Effector memory CD8-positive, alpha-beta T cell (primary cell): Measurements from ENCODE around the gene CAT.

Experiments
- ATAC-seq: fragments of 150-1000 bp; cut with Tn5 transposase; replicated peaks from 2 replicates; pipeline ENCODE4 v1.10.0; 2021; ENCODE audit warnings: mild to moderate bottlenecking, moderate library complexity
- DNase-seq, 3 experiments: peaks; one replicate each; pipeline ENCODE4 v3.0.0; 2021
- H3K27ac Mint-ChIP-seq, 2 donors: one replicate each; pipeline ENCODE4 v1.8.0; 2022; ENCODE audit warnings: mild to moderate bottlenecking in 2 of 2, mixed read lengths in 2 of 2, moderate library complexity in 2 of 2
- H3K27me3 Mint-ChIP-seq, 2 donors: one replicate each; pipeline ENCODE4 v1.8.0; 2022; ENCODE audit warnings: mixed read lengths in 2 of 2
- H3K36me3 Mint-ChIP-seq: one replicate; pipeline ENCODE4 v1.8.0; 2022; ENCODE audit warnings: mild to moderate bottlenecking, moderate library complexity, mixed read lengths; ENCODE audit not compliant: insufficient read depth
- H3K4me1 Mint-ChIP-seq, 2 donors: one replicate each; pipeline ENCODE4 v1.8.0; 2022; ENCODE audit warnings: low read depth in 2 of 2, mixed read lengths in 2 of 2
- H3K4me3 Mint-ChIP-seq, 2 donors: one replicate each; pipeline ENCODE4 v1.8.0; 2022; ENCODE audit warnings: mild to moderate bottlenecking in 2 of 2, mixed read lengths in 2 of 2, moderate library complexity in 2 of 2
- H3K9me3 Mint-ChIP-seq, 2 donors: one replicate each; pipeline ENCODE4 v1.8.0; 2022; ENCODE audit warnings: mixed read lengths in 2 of 2

Gene CAT

GRCh38 chr11:34432822-34433221, 5.9 kb upstream of the CAT start:
- Mint-ChIP-seq H3K4me1 (no peaks in the 10 kb centered on the region), H3K27me3 (peaks cover 7 to 21% of the 10 kb centered on the region in 2 donors), H3K27ac (no peak overlapping the region), H3K9me3 (no peaks in the 10 kb centered on the region), H3K4me3 (no peak overlapping the region), H3K36me3 (no peaks in the 10 kb centered on the region)
- ATAC-seq (no peak), DNase-seq (no peak)

- H3K4me3 Mint-ChIP-seq, result no peak overlapping the region
- DNase-seq (no peak), ATAC-seq (no peak)
- H3K27ac Mint-ChIP-seq, result no peak overlapping the region
- peaks cover 7 to 21% of the 10 kb centered on the region in 2 donors for H3K27me3 Mint-ChIP-seq
- H3K4me1 Mint-ChIP-seq, result peaks cover 0 to 3% of the 10 kb centered on the region in 2 donors
- H3K36me3 Mint-ChIP-seq, result peaks cover 5% of the 10 kb centered on the region
- H3K9me3 Mint-ChIP-seq, result no peaks in the 10 kb centered on the region
Measured at GRCh38 chr11:34433899-34434298, 4.8 kb upstream of the CAT start.

- H3K27me3 Mint-ChIP-seq, result peaks cover 0 to 9% of the 10 kb centered on the region in 2 donors
- ATAC-seq (no peak), DNase-seq (no peak)
- peaks cover 16 to 20% of the 10 kb centered on the region in 2 donors for H3K4me1 Mint-ChIP-seq
- peak overlapping the region in 1 of 2 donors; percentile 96 for H3K27ac Mint-ChIP-seq
- H3K4me3 Mint-ChIP-seq, result peak overlapping the region in 1 of 2 donors; percentile 97
- H3K9me3 Mint-ChIP-seq, result no peaks in the 10 kb centered on the region
- H3K36me3 Mint-ChIP-seq, result peaks cover 8% of the 10 kb centered on the region
Measured at GRCh38 chr11:34437224-34438125, 1.3 kb upstream of the CAT start.

GRCh38 chr11:34439610-34440198, 970 bp downstream of the CAT start:
- DNase-seq, result no peak
- peak overlapping the region; percentile 97 to 98 for H3K4me3 Mint-ChIP-seq
- ATAC-seq, result no peak
- H3K27ac Mint-ChIP-seq, result peak overlapping the region; percentile 95 to 96
- no peaks in the 10 kb centered on the region for H3K9me3 Mint-ChIP-seq
- H3K4me1 Mint-ChIP-seq, result peaks cover 30 to 38% of the 10 kb centered on the region in 2 donors
- no peaks in the 10 kb centered on the region for H3K27me3 Mint-ChIP-seq
- H3K36me3 Mint-ChIP-seq, result peaks cover 8% of the 10 kb centered on the region

GRCh38 chr11:34441814-34442213, 3.1 kb downstream of the CAT start:
- no peak for ATAC-seq
- H3K27ac Mint-ChIP-seq, result no peak overlapping the region
- H3K4me1 Mint-ChIP-seq, result peaks cover 30 to 50% of the 10 kb centered on the region in 2 donors
- no peak for DNase-seq
- peaks cover 8% of the 10 kb centered on the region for H3K36me3 Mint-ChIP-seq
- H3K27me3 Mint-ChIP-seq, result no peaks in the 10 kb centered on the region
- H3K9me3 Mint-ChIP-seq, result no peaks in the 10 kb centered on the region
- no peak overlapping the region for H3K4me3 Mint-ChIP-seq

GRCh38 chr11:34443136-34443535, 4.4 kb downstream of the CAT start:
- H3K36me3 Mint-ChIP-seq, result peaks cover 8% of the 10 kb centered on the region
- no peaks in the 10 kb centered on the region for H3K27me3 Mint-ChIP-seq
- no peak for ATAC-seq
- peaks cover 36 to 61% of the 10 kb centered on the region in 2 donors for H3K4me1 Mint-ChIP-seq
- DNase-seq, result no peak
- no peaks in the 10 kb centered on the region for H3K9me3 Mint-ChIP-seq
- no peak overlapping the region for H3K4me3 Mint-ChIP-seq
- H3K27ac Mint-ChIP-seq, result no peak overlapping the region

GRCh38 chr11:34444428-34444827, 5.7 kb downstream of the CAT start:
- H3K4me1 Mint-ChIP-seq, result peaks cover 36 to 68% of the 10 kb centered on the region in 2 donors
- H3K27ac Mint-ChIP-seq, result no peak overlapping the region
- DNase-seq, result no peak
- H3K36me3 Mint-ChIP-seq, result no peaks in the 10 kb centered on the region
- ATAC-seq, result no peak
- no peaks in the 10 kb centered on the region for H3K27me3 Mint-ChIP-seq
- H3K4me3 Mint-ChIP-seq, result no peak overlapping the region
- no peaks in the 10 kb centered on the region for H3K9me3 Mint-ChIP-seq

- peaks cover 29 to 58% of the 10 kb centered on the region in 2 donors for H3K4me1 Mint-ChIP-seq
- H3K36me3 Mint-ChIP-seq, result peaks cover under 1% of the 10 kb centered on the region
Measured at GRCh38 chr11:34445956-34446355, 7.2 kb downstream of the CAT start.

GRCh38 chr11:34446386-34446785, 7.7 kb downstream of the CAT start:
- ATAC-seq (no peak), DNase-seq (no peak)
- Mint-ChIP-seq H3K9me3 (no peaks in the 10 kb centered on the region), H3K27me3 (no peaks in the 10 kb centered on the region), H3K4me1 (peaks cover 29 to 55% of the 10 kb centered on the region in 2 donors), H3K4me3 (no peak overlapping the region), H3K27ac (peak overlapping the region in 1 of 2 donors; percentile 60), H3K36me3 (peaks cover 5% of the 10 kb centered on the region)

More at GRCh38 chr11:34445956-34446355, 7.2 kb downstream of the CAT start:
- Mint-ChIP-seq H3K27ac (peak overlapping the region in 1 of 2 donors; percentile 36), H3K9me3 (no peaks in the 10 kb centered on the region), H3K4me3 (no peak overlapping the region), H3K27me3 (no peaks in the 10 kb centered on the region)
- no peak for DNase-seq
- no peak for ATAC-seq

GRCh38 chr11:34447044-34447443, 8.3 kb downstream of the CAT start:
- peak overlapping the region in 1 of 2 donors; percentile 60 for H3K27ac Mint-ChIP-seq
- no peaks in the 10 kb centered on the region for H3K9me3 Mint-ChIP-seq
- ATAC-seq, result no peak
- H3K27me3 Mint-ChIP-seq, result no peaks in the 10 kb centered on the region
- peaks cover 29 to 53% of the 10 kb centered on the region in 2 donors for H3K4me1 Mint-ChIP-seq
- H3K4me3 Mint-ChIP-seq, result no peak overlapping the region
- H3K36me3 Mint-ChIP-seq, result peaks cover 8% of the 10 kb centered on the region
- DNase-seq, result no peak

GRCh38 chr11:34448223-34448994, 9.7 kb downstream of the CAT start:
- DNase-seq (no peak), ATAC-seq (no peak)
- Mint-ChIP-seq H3K36me3 (peaks cover 20% of the 10 kb centered on the region), H3K4me1 (peaks cover 25 to 48% of the 10 kb centered on the region in 2 donors), H3K27me3 (no peaks in the 10 kb centered on the region), H3K9me3 (no peaks in the 10 kb centered on the region), H3K4me3 (peak overlapping the region in 1 of 2 donors; percentile 40), H3K27ac (peak overlapping the region; percentile 59 to 67)

- ATAC-seq (no peak), DNase-seq (no peak)
- Mint-ChIP-seq H3K27me3 (no peaks in the 10 kb centered on the region), H3K27ac (peak overlapping the region; percentile 59 to 67), H3K4me1 (peaks cover 20 to 42% of the 10 kb centered on the region in 2 donors), H3K36me3 (peaks cover 25% of the 10 kb centered on the region), H3K9me3 (no peaks in the 10 kb centered on the region), H3K4me3 (peak overlapping the region in 1 of 2 donors; percentile 40)
Measured at GRCh38 chr11:34449013-34449412, 10.3 kb downstream of the CAT start.

- no peak overlapping the region for H3K27ac Mint-ChIP-seq
- no peaks in the 10 kb centered on the region for H3K9me3 Mint-ChIP-seq
- H3K36me3 Mint-ChIP-seq, result peaks cover 39% of the 10 kb centered on the region
- no peak for ATAC-seq
- no peaks in the 10 kb centered on the region for H3K27me3 Mint-ChIP-seq
- no peak for DNase-seq
- no peak overlapping the region for H3K4me3 Mint-ChIP-seq
- peaks cover 15 to 30% of the 10 kb centered on the region in 2 donors for H3K4me1 Mint-ChIP-seq
Measured at GRCh38 chr11:34451053-34451452, 12.3 kb downstream of the CAT start.
